GM12865 (cell line): ENCODE data around the gene PRSS35.
"Not testable (repeated sequence)": the region's sequence is repeated elsewhere in the genome, so short reads cannot be mapped to it uniquely, and the experiment has no call there.

Experiments used
- DNase-seq: peaks from one replicate; pipeline ENCODE4 v3.0.0; 2010; ENCODE audit warnings: low read depth
- H3K4me3 ChIP-seq: 2 replicates; pipeline ENCODE4 v1.5.1; 2011; ENCODE audit warnings: mild to moderate bottlenecking, low read depth, low read length, control low read depth
- TF ChIP-seq, protein P1 (sequence below): IDR thresholded peaks from 2 replicates; pipeline ENCODE4 v1.5.1; 2011; ENCODE audit warnings: low read length, control low read depth, low read depth, inconsistent platforms; ENCODE audit not compliant: insufficient read depth; ENCODE audit errors: missing control alignments

PRSS35 gene

DNA sequence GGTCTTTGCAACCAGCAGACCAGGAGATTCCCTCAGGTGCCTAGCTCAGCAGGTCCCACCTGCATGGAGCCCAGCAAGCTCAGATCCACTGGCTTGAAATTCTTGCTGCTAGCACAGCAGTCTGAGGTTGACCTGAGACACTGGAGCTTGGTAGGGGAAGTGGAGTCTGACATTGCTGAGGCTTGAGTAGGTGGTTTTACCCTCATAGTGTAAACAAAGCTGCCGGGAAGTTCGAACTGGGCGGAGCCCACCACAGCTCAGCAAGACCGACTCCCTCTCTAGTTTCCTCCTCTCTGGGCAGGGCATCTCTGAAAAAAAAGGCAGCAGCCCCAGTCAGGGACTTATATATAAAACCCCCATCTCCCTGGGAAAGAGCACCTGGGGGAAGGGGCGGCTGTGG is 34.3 kb downstream of the PRSS35 start:
- peak; percentile 24 for DNase-seq
- TF ChIP-seq, protein P1, sequence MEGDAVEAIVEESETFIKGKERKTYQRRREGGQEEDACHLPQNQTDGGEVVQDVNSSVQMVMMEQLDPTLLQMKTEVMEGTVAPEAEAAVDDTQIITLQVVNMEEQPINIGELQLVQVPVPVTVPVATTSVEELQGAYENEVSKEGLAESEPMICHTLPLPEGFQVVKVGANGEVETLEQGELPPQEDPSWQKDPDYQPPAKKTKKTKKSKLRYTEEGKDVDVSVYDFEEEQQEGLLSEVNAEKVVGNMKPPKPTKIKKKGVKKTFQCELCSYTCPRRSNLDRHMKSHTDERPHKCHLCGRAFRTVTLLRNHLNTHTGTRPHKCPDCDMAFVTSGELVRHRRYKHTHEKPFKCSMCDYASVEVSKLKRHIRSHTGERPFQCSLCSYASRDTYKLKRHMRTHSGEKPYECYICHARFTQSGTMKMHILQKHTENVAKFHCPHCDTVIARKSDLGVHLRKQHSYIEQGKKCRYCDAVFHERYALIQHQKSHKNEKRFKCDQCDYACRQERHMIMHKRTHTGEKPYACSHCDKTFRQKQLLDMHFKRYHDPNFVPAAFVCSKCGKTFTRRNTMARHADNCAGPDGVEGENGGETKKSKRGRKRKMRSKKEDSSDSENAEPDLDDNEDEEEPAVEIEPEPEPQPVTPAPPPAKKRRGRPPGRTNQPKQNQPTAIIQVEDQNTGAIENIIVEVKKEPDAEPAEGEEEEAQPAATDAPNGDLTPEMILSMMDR: no peak
- no peak overlapping the region for H3K4me3 ChIP-seq

DNA sequence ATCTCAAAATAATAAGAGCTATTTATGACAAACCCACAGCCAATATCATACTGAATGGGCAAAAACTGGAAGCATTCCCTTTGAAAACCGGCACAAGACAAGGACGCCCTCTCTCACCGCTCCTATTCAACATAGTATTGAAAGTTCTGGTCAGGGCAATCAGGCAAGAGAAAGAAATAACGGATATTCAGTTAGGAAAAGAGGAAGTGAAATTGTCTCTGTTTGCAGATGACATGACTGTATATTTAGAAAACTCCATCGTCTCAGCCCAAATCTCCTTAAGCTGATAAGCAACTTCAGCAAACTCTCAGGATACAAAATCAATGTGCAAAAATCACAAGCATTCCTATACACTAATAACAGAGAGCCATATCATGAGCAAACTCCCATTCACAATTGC is 38.1 kb downstream of the PRSS35 start:
- DNase-seq, H3K4me3 ChIP-seq: not testable (repeated sequence)

DNA sequence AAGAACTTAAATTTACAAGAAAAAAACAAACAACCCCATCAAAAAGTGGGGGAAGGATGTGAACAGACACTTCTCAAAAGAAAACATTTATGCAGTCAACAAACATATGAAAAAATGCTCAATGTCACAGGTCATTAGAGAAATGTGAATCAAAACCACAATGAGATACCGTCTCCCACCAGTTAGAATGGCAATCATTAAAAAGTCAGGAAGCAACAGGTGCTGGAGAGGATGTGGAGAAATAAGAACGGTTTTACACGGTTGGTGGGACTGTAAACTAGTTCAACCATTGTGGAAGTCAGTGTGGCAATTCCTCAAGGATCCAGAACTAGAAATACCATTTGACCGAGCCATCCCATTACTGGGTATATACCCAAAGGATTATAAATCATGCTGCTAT is 39.4 kb downstream of the PRSS35 start:
- H3K4me3 ChIP-seq, DNase-seq: not testable (repeated sequence)

DNA sequence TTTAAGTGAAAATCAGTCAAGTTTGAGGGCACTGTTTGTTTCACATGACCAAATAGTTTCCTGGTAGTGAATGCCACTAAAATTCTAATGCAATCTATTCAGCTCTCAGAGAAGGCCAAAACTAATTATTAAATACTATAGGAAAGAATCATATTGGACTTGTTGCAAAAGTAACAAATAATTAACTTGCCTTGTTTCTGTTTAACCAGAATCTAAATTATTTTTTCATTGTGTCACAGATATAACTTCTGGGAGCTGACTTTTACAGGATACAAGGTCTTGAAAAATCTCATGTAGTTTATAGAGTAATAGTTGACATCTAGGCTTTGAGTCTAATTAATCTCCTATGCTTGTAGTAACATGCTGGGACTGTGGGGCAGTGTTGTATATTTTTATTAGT is 44.5 kb downstream of the PRSS35 start:
- DNase-seq: no peak
- no peak overlapping the region for H3K4me3 ChIP-seq
- TF ChIP-seq, protein P1: no peak

DNA sequence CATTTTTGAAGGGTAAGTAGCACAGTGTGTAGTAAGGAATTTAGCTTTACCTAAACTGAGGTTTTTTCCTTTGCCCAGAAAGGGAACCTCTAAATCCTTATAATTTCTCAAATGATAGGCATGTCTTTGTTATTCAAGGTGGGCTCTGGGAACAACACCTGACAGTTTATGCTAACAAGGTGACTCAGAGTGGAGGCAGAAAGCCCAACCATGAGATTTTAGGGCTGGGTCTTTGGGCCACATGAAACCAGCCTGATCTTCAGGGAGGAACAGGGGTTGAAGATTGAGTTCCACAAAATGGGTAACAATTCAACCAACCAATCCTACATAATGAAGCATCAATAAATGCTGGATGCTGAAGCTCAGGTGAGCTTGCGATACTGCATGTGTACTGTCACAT is 46.6 kb downstream of the PRSS35 start:
- TF ChIP-seq, protein P1: no peak
- no peak overlapping the region for H3K4me3 ChIP-seq
- DNase-seq: no peak

DNA sequence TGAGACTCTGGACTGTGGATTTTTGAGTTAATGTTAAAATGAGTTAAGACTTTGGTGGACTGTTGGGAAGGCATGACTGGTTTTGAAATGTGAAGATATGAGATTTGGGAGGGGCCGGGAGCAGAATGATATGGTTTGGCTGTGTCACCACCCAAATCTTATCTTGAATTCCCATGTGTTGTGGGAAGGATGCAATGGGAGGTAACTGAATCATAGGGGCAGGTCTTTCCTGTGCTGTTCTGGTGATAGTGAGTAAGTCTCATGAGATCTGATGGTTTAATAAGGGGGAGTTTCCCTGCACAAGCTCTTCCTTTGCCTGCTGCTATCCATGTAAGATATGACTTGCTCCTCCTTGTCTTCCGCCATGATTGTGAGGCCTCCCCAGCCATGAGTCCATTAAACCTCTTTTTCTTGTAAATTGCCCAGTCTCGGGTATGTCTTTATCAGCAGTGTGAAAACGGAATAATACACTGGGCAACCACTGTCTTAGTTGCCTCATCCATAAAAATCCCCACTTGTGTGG is 59.4 kb downstream of the PRSS35 start:
- DNase-seq, H3K4me3 ChIP-seq: not testable (repeated sequence)

DNA sequence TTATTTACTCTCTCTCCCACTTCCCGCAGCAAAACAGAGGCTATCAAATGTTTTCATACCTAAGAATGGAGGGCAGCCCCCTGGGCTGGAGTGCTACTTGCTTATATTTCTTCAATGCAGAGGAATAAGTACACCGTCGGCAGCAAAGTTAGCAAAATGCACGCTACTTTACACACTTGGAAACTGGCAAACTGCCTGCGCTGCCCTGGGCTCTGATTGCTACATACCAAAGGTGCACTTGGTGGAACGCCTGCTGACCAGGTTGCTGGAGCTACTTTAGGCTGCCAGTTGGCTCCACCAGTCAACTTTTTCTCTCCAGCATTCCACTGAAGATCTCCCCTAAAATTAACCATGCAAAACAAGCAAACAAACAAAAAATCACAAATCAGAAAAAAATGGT is 62.4 kb downstream of the PRSS35 start:
- no peak for DNase-seq
- TF ChIP-seq, protein P1: no peak
- H3K4me3 ChIP-seq: no peak overlapping the region
